Measurements from ENCODE around the gene PTTG1IP.

GRCh38 chr21:44802396-44803153, 70.9 kb downstream of the PTTG1IP start:
- no peak for TF ChIP-seq CTCF (IDR thresholded peaks at IDR 0.05)
- TF ChIP-seq EZH2 (IDR thresholded peaks at IDR 0.05; ENCODE audit: borderline replicate concordance, insufficient read depth, low read depth, low read length, poor library complexity, severe bottlenecking) = no peak
